IPS-15b (cell line): ENCODE measurements around the gene MEOX1.
A peak's percentile ranks its signal among the peaks of the same experiment; 100 is the strongest.

Experiments
- H3K27me3 ChIP-seq: one replicate; pipeline ENCODE4 v1.6.1; 2013; ENCODE audit warnings: low read length; ENCODE audit not compliant: control insufficient read depth, insufficient read depth
- H3K36me3 ChIP-seq: one replicate; pipeline ENCODE4 v1.6.1; 2013; ENCODE audit warnings: low read length; ENCODE audit not compliant: control insufficient read depth, insufficient read depth
- H3K4me1 ChIP-seq: one replicate; pipeline ENCODE4 v1.6.1; 2013; ENCODE audit warnings: mild to moderate bottlenecking, low read length; ENCODE audit not compliant: control insufficient read depth, insufficient read depth
- H3K4me3 ChIP-seq: one replicate; pipeline ENCODE4 v1.5.1; 2013; ENCODE audit warnings: low read depth, low read length
- H3K9ac ChIP-seq: one replicate; pipeline ENCODE4 v1.6.1; 2013; ENCODE audit warnings: low read depth, mild to moderate bottlenecking, low read length
- H3K9me3 ChIP-seq: one replicate; pipeline ENCODE4 v1.6.1; 2013; ENCODE audit warnings: mild to moderate bottlenecking, low read length; ENCODE audit not compliant: control insufficient read depth, insufficient read depth

Gene MEOX1

GRCh38 chr17:43645450-43645764, 16.3 kb downstream of the MEOX1 start:
- no peak overlapping the region for H3K9ac ChIP-seq
- peaks cover 2% of the 10 kb centered on the region for H3K4me1 ChIP-seq
- H3K9me3 ChIP-seq, result no peaks in the 10 kb centered on the region
- peak overlapping the region; percentile 48 for H3K4me3 ChIP-seq
- peaks cover 7% of the 10 kb centered on the region for H3K27me3 ChIP-seq
- H3K36me3 ChIP-seq, result no peaks in the 10 kb centered on the region

GRCh38 chr17:43644081-43644480, 17.6 kb downstream of the MEOX1 start:
- Histone ChIP-seq H3K36me3 (no peaks in the 10 kb centered on the region), H3K9ac (no peak overlapping the region), H3K4me3 (no peak overlapping the region), H3K9me3 (no peaks in the 10 kb centered on the region), H3K27me3 (peaks cover 7% of the 10 kb centered on the region), H3K4me1 (peaks cover 2% of the 10 kb centered on the region)

- H3K4me3 ChIP-seq, result no peak overlapping the region
- H3K9ac ChIP-seq, result no peak overlapping the region
- no peaks in the 10 kb centered on the region for H3K36me3 ChIP-seq
- peaks cover 2% of the 10 kb centered on the region for H3K4me1 ChIP-seq
- no peaks in the 10 kb centered on the region for H3K9me3 ChIP-seq
- peaks cover 6% of the 10 kb centered on the region for H3K27me3 ChIP-seq
Observed at GRCh38 chr17:43641416-43641815, 20.3 kb downstream of the MEOX1 start.

- no peaks in the 10 kb centered on the region for H3K36me3 ChIP-seq
- H3K9ac ChIP-seq, result no peak overlapping the region
- H3K9me3 ChIP-seq, result no peaks in the 10 kb centered on the region
- H3K4me3 ChIP-seq, result no peak overlapping the region
- H3K27me3 ChIP-seq, result peaks cover 3% of the 10 kb centered on the region
- H3K4me1 ChIP-seq, result peaks cover 2% of the 10 kb centered on the region
Observed at GRCh38 chr17:43640491-43641252, 21.1 kb downstream of the MEOX1 start.

DNA sequence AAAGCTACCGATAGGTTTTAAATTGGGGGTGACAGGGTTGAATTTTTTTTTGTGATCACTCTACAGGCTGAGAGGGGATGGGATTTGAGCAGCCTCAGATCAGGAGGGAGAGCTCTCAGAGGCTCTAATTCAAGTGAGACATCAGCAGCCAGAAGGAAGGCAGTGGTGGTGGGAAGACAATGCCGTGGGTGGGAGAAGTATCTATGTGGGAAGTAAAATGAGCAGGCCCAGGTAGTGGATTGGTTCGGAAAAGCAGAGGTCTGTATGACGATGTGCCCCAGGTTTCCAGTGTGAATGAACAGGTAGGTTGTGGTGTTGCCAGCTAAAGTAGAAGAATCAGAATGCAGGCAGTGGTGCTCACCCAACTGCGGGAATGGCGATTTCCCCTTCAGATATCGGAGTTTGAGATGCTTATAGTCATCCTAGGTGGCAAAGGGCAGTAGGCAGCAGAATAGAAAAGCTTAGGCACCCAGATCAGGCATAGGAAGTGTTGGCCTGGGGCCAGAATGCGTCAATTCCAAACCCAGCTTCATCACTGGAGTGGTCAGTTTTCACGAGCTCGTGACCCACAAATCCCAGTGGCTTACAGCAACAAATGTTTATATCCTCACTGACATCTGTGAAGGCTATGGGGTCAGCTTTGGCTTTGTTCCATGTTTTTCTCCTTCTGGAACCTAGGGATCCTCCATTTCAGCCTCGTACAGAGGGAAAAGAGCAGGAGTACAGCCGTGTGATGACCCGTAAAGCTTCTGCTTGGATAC, 24.0 kb downstream of the MEOX1 start:
- Histone ChIP-seq H3K27me3 (no peaks in the 10 kb centered on the region), H3K4me1 (no peaks in the 10 kb centered on the region), H3K9ac (no peak overlapping the region), H3K9me3 (no peaks in the 10 kb centered on the region), H3K36me3 (no peaks in the 10 kb centered on the region), H3K4me3 (no peak overlapping the region)

DNA sequence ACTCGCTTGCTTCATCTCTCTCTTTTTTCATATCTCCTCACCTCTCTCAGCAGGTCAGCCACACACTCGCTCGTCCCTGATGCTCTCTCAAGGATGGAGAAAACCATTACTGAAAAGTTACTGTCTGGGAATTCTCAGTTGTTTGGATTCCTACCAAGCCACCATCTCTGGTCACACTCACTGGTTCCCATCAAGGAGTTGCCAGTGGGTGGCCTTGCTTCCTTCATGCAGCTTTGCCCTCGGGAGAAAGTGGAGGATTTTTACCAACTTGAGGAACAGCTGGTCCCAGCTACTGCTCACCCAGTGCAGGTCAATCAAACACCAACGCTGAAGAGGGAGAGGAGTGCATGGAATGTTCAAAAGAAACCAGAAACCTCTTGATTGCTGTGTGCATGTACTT, 25.3 kb downstream of the MEOX1 start:
- Histone ChIP-seq H3K27me3 (no peaks in the 10 kb centered on the region), H3K4me3 (no peak overlapping the region), H3K36me3 (no peaks in the 10 kb centered on the region)

GRCh38 chr17:43634591-43635125, 27.1 kb downstream of the MEOX1 start:
- H3K9ac ChIP-seq, result no peak overlapping the region
- H3K36me3 ChIP-seq, result no peaks in the 10 kb centered on the region
- no peaks in the 10 kb centered on the region for H3K9me3 ChIP-seq
- H3K4me1 ChIP-seq, result no peaks in the 10 kb centered on the region
- no peak overlapping the region for H3K4me3 ChIP-seq
- H3K27me3 ChIP-seq, result no peaks in the 10 kb centered on the region

More for the DNA sequence above, 25.3 kb downstream of the MEOX1 start:
- Histone ChIP-seq H3K9ac (no peak overlapping the region), H3K9me3 (no peaks in the 10 kb centered on the region), H3K4me1 (no peaks in the 10 kb centered on the region)

GRCh38 chr17:43632221-43632620, 29.5 kb downstream of the MEOX1 start:
- H3K9me3 ChIP-seq, result no peaks in the 10 kb centered on the region
- no peaks in the 10 kb centered on the region for H3K36me3 ChIP-seq
- no peak overlapping the region for H3K9ac ChIP-seq
- H3K4me3 ChIP-seq, result no peak overlapping the region
- H3K4me1 ChIP-seq, result no peaks in the 10 kb centered on the region
- no peaks in the 10 kb centered on the region for H3K27me3 ChIP-seq

DNA sequence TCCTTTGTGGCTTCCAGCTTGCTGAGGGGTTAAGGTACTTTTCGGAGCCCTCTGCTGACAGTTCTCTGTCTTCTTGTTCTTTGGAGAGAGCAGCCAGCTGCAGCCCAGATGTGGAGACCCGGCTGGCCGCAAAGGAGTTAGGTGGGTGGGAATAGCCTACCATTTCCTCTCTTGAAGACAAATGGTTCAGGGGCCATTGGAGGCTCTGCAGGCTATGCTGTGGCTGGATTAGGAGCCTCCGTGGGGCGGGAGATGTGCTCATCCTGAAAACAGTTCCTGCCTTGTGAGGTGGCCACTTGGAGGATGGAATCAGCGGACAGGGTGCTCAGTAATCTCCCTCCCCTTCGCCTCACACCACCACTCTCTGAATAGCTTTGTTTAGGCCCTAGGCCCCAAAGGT, 30.3 kb downstream of the MEOX1 start:
- Histone ChIP-seq H3K9ac (no peak overlapping the region), H3K36me3 (no peaks in the 10 kb centered on the region), H3K9me3 (no peaks in the 10 kb centered on the region), H3K4me1 (no peaks in the 10 kb centered on the region), H3K27me3 (no peaks in the 10 kb centered on the region), H3K4me3 (no peak overlapping the region)

DNA sequence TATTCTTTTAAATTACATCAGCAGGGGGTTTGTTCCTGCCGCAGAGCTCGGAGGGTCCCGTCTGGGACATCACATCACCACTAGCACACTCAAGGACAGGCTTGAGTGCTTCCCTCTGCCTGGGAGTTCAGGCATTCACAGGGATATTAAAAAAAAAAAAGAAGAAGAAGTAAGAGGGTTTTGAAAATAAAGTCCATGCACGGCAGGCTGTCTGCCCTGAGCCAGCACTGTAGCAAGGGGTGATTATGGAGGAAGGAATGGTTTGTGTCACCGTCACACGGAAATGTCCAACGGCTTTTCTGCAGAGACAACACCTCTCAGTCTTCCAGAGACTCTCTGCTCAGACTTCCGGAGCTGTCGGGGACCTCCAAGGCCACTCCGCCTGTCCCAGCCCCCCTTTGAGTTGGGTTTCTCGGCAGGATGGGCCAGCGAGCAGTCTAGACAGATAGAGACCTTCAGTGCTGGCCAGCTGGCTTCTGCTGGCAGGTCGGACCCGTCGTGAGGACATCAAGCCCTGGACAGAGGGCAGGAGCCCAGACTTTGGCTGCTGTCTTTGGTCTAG, 33.6 kb downstream of the MEOX1 start:
- H3K4me1 ChIP-seq, result no peaks in the 10 kb centered on the region
- H3K9ac ChIP-seq, result no peak overlapping the region
- no peaks in the 10 kb centered on the region for H3K9me3 ChIP-seq
- no peaks in the 10 kb centered on the region for H3K36me3 ChIP-seq
- no peaks in the 10 kb centered on the region for H3K27me3 ChIP-seq
- H3K4me3 ChIP-seq, result no peak overlapping the region

DNA sequence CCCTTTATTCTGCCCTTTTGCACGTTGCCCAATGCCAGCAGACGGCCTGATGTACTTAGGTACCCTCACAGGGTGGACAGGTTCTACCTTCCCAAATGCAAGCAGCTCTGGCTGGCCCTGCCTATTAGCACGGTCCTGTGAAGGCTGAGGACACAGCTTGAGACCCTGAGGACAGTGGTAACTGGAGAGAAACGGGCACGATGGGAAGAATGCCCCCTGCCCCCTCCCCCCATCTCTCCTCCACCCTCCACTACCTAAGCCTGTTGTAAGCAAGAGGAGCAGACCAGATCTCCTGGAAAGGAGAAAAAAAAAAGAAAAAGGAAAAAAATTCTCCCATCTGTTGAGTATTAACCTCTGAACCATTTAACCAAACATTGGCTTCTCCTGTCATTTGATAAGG, 34.1 kb downstream of the MEOX1 start:
- H3K27me3 ChIP-seq, result no peaks in the 10 kb centered on the region
- no peaks in the 10 kb centered on the region for H3K36me3 ChIP-seq
- H3K9me3 ChIP-seq, result no peaks in the 10 kb centered on the region
- no peak overlapping the region for H3K9ac ChIP-seq
- H3K4me1 ChIP-seq, result no peaks in the 10 kb centered on the region
- H3K4me3 ChIP-seq, result no peak overlapping the region

DNA sequence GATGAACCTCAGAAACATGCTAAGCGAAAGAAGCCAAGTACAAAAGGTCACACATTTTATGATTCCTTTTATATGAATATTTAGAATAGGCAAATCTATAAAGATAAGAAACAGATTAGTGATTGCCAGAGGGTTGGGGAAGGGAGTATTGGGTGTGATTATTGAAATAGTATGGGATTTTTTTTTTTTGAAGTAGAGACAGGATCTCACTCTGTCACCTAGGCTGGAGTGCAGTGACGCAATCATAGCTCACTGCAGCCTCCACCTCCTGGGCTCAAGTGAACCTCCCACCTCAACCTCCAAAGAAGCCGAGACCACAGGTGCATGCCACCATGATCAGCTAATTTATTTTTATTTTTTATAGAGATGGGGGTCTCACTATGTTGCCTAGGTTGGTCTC, 35.7 kb downstream of the MEOX1 start:
- H3K4me3 ChIP-seq, result no peak overlapping the region
- H3K4me1 ChIP-seq, result no peaks in the 10 kb centered on the region
- no peaks in the 10 kb centered on the region for H3K27me3 ChIP-seq
- H3K36me3 ChIP-seq, result no peaks in the 10 kb centered on the region
- no peaks in the 10 kb centered on the region for H3K9me3 ChIP-seq
- no peak overlapping the region for H3K9ac ChIP-seq
